Upper lobe of right lung (tissue), 1 donor: ENCODE measurements around the gene CELF4. TPM values are rescaled to one million over a fixed set of nuclear protein-coding genes. Genes with fewer than 3 reads are reported as not detected.

Source experiments
- ATAC-seq: fragments of 200-7000 bp; cut with Tn5 transposase; one replicate; pipeline ENCODE4 v1.9.1; 2020; ENCODE audit warnings: mild to moderate bottlenecking, moderate library complexity
- DNase-seq: peaks from one replicate; pipeline ENCODE4 v3.0.0-alpha.2; 2020
- H3K27ac ChIP-seq: fragments of 200-600 bp; one replicate; pipeline ENCODE4 v1.8.0; 2022
- H3K27me3 ChIP-seq: fragments of 200-600 bp; one replicate; pipeline ENCODE4 v1.8.0; 2022; ENCODE audit warnings: mild to moderate bottlenecking
- H3K36me3 ChIP-seq: fragments of 200-600 bp; one replicate; pipeline ENCODE4 v1.8.0; 2022
- H3K4me1 ChIP-seq: fragments of 200-600 bp; one replicate; pipeline ENCODE4 v1.8.0; 2022
- H3K4me3 ChIP-seq: fragments of 200-600 bp; one replicate; pipeline ENCODE4 v1.8.0; 2022; ENCODE audit warnings: mild to moderate bottlenecking
- H3K9me3 ChIP-seq: fragments of 200-600 bp; one replicate; pipeline ENCODE4 v1.8.0; 2022
- intact Hi-C: fragments of 100-400 bp; cut with DNase I; formaldehyde crosslinking; loops from one replicate; pipeline ENCODE4 v1.11.0; 2022
- total RNA-seq: library from RNA; stranded (reverse); fragmentation: NEBNext Ultra II Directional; extraction: Animal tissue kit (Norgen Biotek cat#: 25700); gene quantifications from one replicate; pipeline ENCODE4 v1.2.1, GENCODE V29; 2021
- TF ChIP-seq, protein P1 (sequence below): fragments of 200-600 bp; IDR thresholded peaks from one replicate; pipeline ENCODE4 v1.8.0; 2022; ENCODE audit warnings: antibody characterized with exemption
- donor health status: DM: no; HTN: yes; CAD: no; lungs with severe emphysema.

The CELF4 gene
- total RNA-seq, 1 donor from 2014 or later, result 1.2 TPM

DNA sequence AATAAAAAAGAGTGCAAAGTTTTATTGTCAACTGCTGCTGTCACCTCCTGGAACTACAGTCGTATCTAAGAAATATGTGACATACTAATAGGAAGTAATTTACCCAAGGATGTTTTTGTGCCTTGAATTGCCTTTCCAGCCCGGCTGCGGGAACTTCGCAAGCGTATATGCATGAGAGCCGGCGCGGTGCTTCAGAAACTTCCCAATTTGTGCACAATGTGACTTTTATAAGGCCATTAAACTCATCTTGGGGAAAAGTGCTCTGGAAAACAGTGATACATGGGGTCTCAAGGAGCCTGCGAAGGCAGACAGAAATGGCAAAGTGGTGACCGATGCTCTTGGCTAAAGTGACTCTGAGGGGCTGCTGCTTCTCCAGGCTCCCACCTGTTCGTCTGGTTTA, 41.7 kb upstream of the CELF4 start:
- Histone ChIP-seq H3K27ac (no peak overlapping the region), H3K27me3 (no peaks in the 10 kb centered on the region), H3K4me1 (no peaks in the 10 kb centered on the region), H3K9me3 (no peaks in the 10 kb centered on the region), H3K36me3 (no peaks in the 10 kb centered on the region), H3K4me3 (no peak overlapping the region)
- intact Hi-C loops, result no loop called here
- TF ChIP-seq, protein P1, sequence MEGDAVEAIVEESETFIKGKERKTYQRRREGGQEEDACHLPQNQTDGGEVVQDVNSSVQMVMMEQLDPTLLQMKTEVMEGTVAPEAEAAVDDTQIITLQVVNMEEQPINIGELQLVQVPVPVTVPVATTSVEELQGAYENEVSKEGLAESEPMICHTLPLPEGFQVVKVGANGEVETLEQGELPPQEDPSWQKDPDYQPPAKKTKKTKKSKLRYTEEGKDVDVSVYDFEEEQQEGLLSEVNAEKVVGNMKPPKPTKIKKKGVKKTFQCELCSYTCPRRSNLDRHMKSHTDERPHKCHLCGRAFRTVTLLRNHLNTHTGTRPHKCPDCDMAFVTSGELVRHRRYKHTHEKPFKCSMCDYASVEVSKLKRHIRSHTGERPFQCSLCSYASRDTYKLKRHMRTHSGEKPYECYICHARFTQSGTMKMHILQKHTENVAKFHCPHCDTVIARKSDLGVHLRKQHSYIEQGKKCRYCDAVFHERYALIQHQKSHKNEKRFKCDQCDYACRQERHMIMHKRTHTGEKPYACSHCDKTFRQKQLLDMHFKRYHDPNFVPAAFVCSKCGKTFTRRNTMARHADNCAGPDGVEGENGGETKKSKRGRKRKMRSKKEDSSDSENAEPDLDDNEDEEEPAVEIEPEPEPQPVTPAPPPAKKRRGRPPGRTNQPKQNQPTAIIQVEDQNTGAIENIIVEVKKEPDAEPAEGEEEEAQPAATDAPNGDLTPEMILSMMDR, result no peak
- ATAC-seq (no peak), DNase-seq (no peak)

DNA sequence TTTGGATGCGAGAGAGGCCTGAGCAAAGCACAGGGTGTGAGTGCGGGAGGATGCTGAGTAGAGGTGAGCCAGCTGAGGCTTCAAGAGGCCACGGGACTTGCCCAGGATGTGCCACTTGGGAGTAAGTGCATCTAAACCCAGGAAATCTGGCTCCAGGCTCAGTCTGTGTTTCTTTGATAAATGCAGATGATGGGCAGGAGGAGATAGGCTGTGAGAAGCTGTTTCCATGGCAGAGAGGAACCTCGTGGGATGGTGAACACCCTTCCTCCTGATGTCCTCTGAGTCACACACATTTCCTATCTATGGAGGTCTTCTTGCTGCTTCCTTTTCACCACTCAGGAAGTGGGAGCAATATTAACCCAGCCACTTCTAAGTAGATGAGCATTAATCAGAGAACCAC, 38.4 kb upstream of the CELF4 start:
- intact Hi-C loops, result no loop called here
- no peak for ATAC-seq

DNA sequence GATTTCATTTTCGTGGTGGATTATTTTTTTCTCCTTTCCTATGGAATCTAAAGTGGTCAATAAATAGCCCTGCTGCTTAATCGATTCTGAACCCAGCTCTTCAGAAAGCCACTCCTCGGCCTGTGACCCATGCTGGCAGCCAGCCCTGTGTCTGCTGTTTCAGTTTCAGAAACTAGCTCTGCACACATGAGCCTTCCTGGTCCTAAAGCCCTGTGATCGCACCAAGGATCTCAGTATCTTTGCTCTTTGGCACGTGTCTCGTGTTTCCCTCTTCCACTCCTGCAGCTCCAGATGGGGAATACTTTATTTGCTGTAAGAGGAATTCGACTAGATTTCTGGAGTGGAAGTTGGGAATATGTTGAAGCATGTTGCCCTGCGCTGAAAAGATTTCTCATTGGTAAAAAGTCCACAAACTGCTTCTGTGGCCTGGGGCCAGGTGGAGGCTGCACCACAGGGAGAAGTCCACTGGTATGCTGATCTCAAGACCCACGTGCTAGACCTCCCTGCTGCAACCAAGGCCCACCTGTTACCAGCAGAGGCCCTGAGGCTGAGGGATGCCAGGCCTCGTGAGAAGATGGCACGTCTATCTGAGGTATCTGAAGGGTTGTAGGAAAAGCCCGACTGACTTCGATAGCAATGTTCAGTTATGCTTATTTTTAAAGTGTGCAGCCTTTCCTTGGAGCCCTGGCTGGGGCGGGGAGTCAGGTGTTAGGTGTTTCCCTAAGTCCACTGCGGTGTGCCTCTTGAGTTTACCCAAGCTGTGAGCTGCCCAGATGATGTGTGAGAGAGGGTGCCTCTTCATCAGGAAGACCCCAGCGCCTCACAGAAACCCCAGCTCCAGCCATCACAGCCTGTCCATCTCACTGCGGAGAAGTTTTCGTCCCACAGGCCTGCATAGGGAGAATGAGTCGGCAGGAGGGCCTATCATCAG, 33.6 kb upstream of the CELF4 start:
- DNase-seq (no peak), ATAC-seq (no peak)
- no peak overlapping the region for H3K4me3 ChIP-seq
- H3K4me1 ChIP-seq, result no peaks in the 10 kb centered on the region
- no peak overlapping the region for H3K27ac ChIP-seq
- H3K9me3 ChIP-seq, result no peaks in the 10 kb centered on the region
- H3K27me3 ChIP-seq, result no peaks in the 10 kb centered on the region
- intact Hi-C loops, result no loop called here
- no peaks in the 10 kb centered on the region for H3K36me3 ChIP-seq
- TF ChIP-seq, protein P1, result no peak

More for the DNA sequence above, 38.4 kb upstream of the CELF4 start:
- no peaks in the 10 kb centered on the region for H3K9me3 ChIP-seq
- H3K4me1 ChIP-seq, result no peaks in the 10 kb centered on the region
- H3K36me3 ChIP-seq, result no peaks in the 10 kb centered on the region
- no peaks in the 10 kb centered on the region for H3K27me3 ChIP-seq
- TF ChIP-seq, protein P1, result no peak
- no peak overlapping the region for H3K27ac ChIP-seq
- no peak for DNase-seq
- H3K4me3 ChIP-seq, result no peak overlapping the region

DNA sequence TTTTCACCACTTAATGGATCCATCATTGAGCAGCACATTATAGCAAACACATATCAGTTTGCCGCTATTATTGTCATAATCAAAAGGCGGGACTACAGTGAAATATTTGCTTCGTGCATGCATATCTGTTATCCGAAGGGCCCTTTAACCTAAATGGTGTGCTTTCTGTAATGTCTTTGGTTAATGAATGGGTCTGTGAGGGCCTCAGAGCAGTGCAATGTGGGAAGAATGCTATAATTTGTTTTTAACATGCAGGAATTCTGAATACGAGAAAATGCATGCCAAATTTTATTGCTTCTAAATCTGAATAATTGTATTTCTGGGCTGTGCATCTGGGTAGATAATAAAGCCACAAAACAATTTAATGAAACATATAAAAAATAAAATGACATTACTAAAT, 32.8 kb upstream of the CELF4 start:
- H3K36me3 ChIP-seq, result no peaks in the 10 kb centered on the region
- DNase-seq (no peak), ATAC-seq (no peak)
- intact Hi-C loops, result no loop called here
- TF ChIP-seq, protein P1, result no peak
- H3K4me3 ChIP-seq, result no peak overlapping the region
- H3K27ac ChIP-seq, result no peak overlapping the region
- H3K4me1 ChIP-seq, result no peaks in the 10 kb centered on the region
- no peaks in the 10 kb centered on the region for H3K27me3 ChIP-seq
- no peaks in the 10 kb centered on the region for H3K9me3 ChIP-seq

DNA sequence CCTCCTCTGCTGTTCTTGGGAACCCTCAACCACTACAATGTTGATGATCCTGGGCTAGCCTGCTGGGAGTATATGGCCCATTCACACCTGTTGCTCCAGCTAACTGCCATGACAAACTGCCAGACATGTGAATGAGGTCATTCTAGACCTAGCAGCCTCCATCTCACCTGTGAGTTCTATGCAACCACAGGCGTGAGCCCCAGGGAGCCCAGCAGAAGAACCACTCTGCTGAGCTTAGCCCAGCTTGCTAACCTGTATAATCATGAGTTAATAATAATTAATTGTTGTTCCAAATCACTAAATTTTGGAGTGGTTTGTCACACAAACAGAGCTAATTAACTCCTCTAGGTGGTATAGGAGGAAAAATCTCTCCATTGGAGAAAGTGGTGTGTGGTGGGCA, 24.7 kb upstream of the CELF4 start:
- Histone ChIP-seq H3K4me3 (no peak overlapping the region), H3K27me3 (no peaks in the 10 kb centered on the region), H3K27ac (no peak overlapping the region), H3K9me3 (no peaks in the 10 kb centered on the region), H3K36me3 (no peaks in the 10 kb centered on the region), H3K4me1 (no peaks in the 10 kb centered on the region)
- TF ChIP-seq, protein P1, result no peak
- intact Hi-C loops, result no loop called here
- DNase-seq (no peak), ATAC-seq (no peak)
